Small intestine (tissue), 7 donors: ENCODE measurements around the gene SOX15. TPM values are rescaled to one million over a fixed set of nuclear protein-coding genes. Genes with fewer than 3 reads are reported as not detected.

Source experiments
- DNase-seq, 2 donors: peaks; one replicate each; pipeline versions ENCODE4 v3.0.0 to v3.0.0-alpha.2; 2013
- FAIRE-seq: peaks from 2 replicates; lab custom pipeline; 2012; peaks lifted over from hg19 to GRCh38; lab: Jason Lieb, UNC
- H3K27ac ChIP-seq, 3 donors: one replicate each; pipeline ENCODE4 v1.5.1; 2013; ENCODE audit warnings: low read length in 2 of 3, mild to moderate bottlenecking in 2 of 3, control low read depth in 1 of 3, inconsistent platforms in 1 of 3, low read depth in 1 of 3, moderate library complexity in 1 of 3
- H3K27me3 ChIP-seq, 3 donors: one replicate each; pipeline ENCODE4 v1.6.1; 2013; ENCODE audit warnings: low read length in 3 of 3, inconsistent platforms in 1 of 3; ENCODE audit not compliant: control insufficient read depth in 3 of 3, insufficient read depth in 3 of 3
- H3K36me3 ChIP-seq, 3 donors: one replicate each; pipeline ENCODE4 v1.6.1; 2013; ENCODE audit warnings: low read length in 3 of 3, inconsistent platforms in 1 of 3, low read depth in 1 of 3, mild to moderate bottlenecking in 1 of 3, moderate library complexity in 1 of 3; ENCODE audit not compliant: control insufficient read depth in 3 of 3, insufficient read depth in 2 of 3
- H3K4me1 ChIP-seq, 3 donors: one replicate each; pipeline ENCODE4 v1.6.1; 2013; ENCODE audit warnings: low read length in 2 of 3, inconsistent platforms in 1 of 3, low read depth in 1 of 3, mild to moderate bottlenecking in 1 of 3, moderate library complexity in 1 of 3; ENCODE audit not compliant: control insufficient read depth in 3 of 3, insufficient read depth in 2 of 3
- H3K4me3 ChIP-seq, 3 donors: one replicate each; pipeline ENCODE4 v1.5.1; 2013; ENCODE audit warnings: low read length in 3 of 3, control low read depth in 1 of 3, inconsistent platforms in 1 of 3, low read depth in 1 of 3, mild to moderate bottlenecking in 1 of 3, moderate library complexity in 1 of 3
- H3K9me3 ChIP-seq, 2 donors: one replicate each; pipeline ENCODE4 v1.6.1; 2013; ENCODE audit warnings: low read depth in 1 of 2, low read length in 1 of 2; ENCODE audit not compliant: control insufficient read depth in 2 of 2, insufficient read depth in 1 of 2
- WGBS, 3 donors: extraction: QIAGEN DNeasy Blood & Tissue Kit; methylation state at CpG; one replicate each; pipeline ENCODE4 v1.1.7; 2013; 5-methylcytosine and 5-hydroxymethylcytosine counted together
- polyA plus RNA-seq, 4 donors: library from polyadenylated mRNA; stranded (reverse) in 3 of 4; unstranded in 1 of 4; fragments of 200-250 nt in 3 of 4; fragments of 120-200 nt in 1 of 4; gene quantifications; one replicate each; pipeline versions ENCODE4 v1.2.1 to v1.2.3, GENCODE V29; 2013
- donor health status: healthy with polysubstance abuse.
- donor health status: control.
- donor health status: control.
- donor health status: Bipolar disorder and iron deficiency.
- donor health status: healthy.

Gene SOX15
- polyA plus RNA-seq, 4 donors = 1.2 to 1.3 TPM; not detected in 2

- no peaks in the 10 kb centered on the region for H3K27me3 ChIP-seq
- no peak overlapping the region for H3K27ac ChIP-seq
- peaks cover 0 to 13% (median 0%) of the 10 kb centered on the region in 3 donors for H3K4me1 ChIP-seq
- H3K36me3 ChIP-seq = peaks cover 26 to 92% (median 35%) of the 10 kb centered on the region in 3 donors
- no peak for FAIRE-seq
- DNase-seq = no peak
- 91 to 93% (median 92%) methylated on average over 23 of the region's 23 CpGs for WGBS, 3 donors
- no peaks in the 10 kb centered on the region for H3K9me3 ChIP-seq
- no peak overlapping the region for H3K4me3 ChIP-seq
Measured at GRCh38 chr17:7592422-7593021, 2.6 kb upstream of the SOX15 start.

- H3K27ac ChIP-seq = no peak overlapping the region
Measured at GRCh38 chr17:7591596-7591995, 1.7 kb upstream of the SOX15 start.

DNA sequence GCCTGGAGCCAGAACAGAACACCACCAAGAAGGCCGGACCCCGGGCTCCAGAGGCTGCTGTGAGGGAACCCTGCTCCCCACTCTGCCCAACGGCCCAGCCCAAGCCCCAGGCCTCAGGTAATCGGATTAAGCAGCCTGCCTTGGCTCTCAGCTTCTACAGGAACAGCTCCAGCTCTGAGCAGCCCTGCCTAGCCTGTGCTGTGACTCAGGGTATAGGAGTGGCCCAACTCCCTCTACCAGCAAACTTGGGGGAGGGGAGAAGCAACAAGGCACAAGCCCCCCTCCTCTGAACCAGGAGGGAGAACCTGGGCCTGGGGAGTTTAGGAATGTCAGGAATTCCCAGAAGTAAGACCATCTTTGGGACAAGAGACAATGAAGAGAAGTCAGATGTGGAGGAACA is 849 bp upstream of the SOX15 start:
- H3K27me3 ChIP-seq = no peaks in the 10 kb centered on the region
- DNase-seq = no peak
- WGBS, 3 donors = 81 to 93% (median 90%) methylated on average over 4 of the region's 4 CpGs
- H3K4me1 ChIP-seq = peaks cover 0 to 16% (median 0%) of the 10 kb centered on the region in 3 donors
- no peak overlapping the region for H3K4me3 ChIP-seq
- H3K27ac ChIP-seq = no peak overlapping the region
- H3K36me3 ChIP-seq = peaks cover 25 to 96% (median 36%) of the 10 kb centered on the region in 3 donors
- no peak for FAIRE-seq
- H3K9me3 ChIP-seq = no peaks in the 10 kb centered on the region

More at GRCh38 chr17:7591596-7591995, 1.7 kb upstream of the SOX15 start:
- Histone ChIP-seq H3K4me3 (no peak overlapping the region), H3K9me3 (no peaks in the 10 kb centered on the region), H3K4me1 (peaks cover 0 to 16% (median 0%) of the 10 kb centered on the region in 3 donors), H3K36me3 (peaks cover 26 to 96% (median 37%) of the 10 kb centered on the region in 3 donors), H3K27me3 (no peaks in the 10 kb centered on the region)
- WGBS, 3 donors = 88 to 89% (median 89%) methylated on average over 4 to 5 of the region's 5 CpGs
- DNase-seq = no peak
- FAIRE-seq = no peak

DNA sequence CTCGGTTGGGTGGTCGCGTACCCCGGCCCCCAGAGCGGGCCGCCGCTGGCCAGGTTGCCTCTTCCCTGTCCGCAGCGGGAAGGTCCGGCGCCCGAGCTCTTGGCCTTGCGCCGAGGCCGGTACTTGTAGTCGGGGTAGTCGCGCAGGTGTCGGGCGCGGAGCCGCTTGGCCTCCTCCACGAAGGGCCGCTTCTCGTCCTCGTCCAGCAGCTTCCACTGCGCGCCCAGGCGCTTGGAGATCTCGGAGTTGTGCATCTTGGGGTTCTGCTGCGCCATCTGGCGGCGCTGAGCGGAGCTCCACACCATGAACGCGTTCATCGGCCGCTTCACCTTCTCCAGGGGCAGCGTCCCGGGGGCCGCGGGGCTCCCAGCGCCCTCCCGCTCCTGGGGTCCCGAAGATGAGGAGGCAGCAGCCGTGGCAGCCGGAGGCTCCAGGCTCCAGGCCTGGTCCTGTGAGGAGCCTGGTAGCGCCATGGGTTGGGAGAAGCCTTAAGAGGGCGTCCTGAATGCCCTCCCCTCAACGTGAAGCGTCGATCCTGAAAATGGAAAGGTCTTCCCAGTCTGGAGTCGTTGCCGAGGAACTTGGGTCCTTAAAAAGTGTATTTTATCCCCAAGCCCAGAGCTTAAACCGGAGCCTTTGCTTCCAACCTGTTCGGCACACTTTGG is 558 bp downstream of the SOX15 start:
- Histone ChIP-seq H3K27me3 (no peaks in the 10 kb centered on the region), H3K4me3 (peak overlapping the region in 1 of 3 donors; percentile 39), H3K9me3 (no peaks in the 10 kb centered on the region), H3K27ac (peak overlapping the region in 1 of 3 donors; percentile 9), H3K4me1 (peaks cover 0 to 21% (median 3%) of the 10 kb centered on the region in 3 donors), H3K36me3 (peaks cover 18 to 89% (median 26%) of the 10 kb centered on the region in 3 donors)
- 24 to 34% (median 32%) methylated on average over 50 to 56 of the region's 56 CpGs for WGBS, 3 donors
- DNase-seq (peak; percentile 80 to 92), FAIRE-seq (no peak)

- DNase-seq (no peak), FAIRE-seq (no peak)
- no peaks in the 10 kb centered on the region for H3K9me3 ChIP-seq
- peaks cover 0 to 21% (median 3%) of the 10 kb centered on the region in 3 donors for H3K4me1 ChIP-seq
- WGBS, 3 donors = 72 to 89% (median 85%) methylated on average over 17 to 30 of the region's 30 CpGs
- peak overlapping the region in 1 of 3 donors; percentile 9 for H3K27ac ChIP-seq
- H3K4me3 ChIP-seq = peak overlapping the region in 1 of 3 donors; percentile 39
- no peaks in the 10 kb centered on the region for H3K27me3 ChIP-seq
- peaks cover 18 to 85% (median 22%) of the 10 kb centered on the region in 3 donors for H3K36me3 ChIP-seq
Measured at GRCh38 chr17:7588553-7589203, 1.2 kb downstream of the SOX15 start.

GRCh38 chr17:7587420-7588151 is 2.3 kb downstream of the SOX15 start:
- DNase-seq = no peak
- Histone ChIP-seq H3K9me3 (peaks cover 0 to 6% of the 10 kb centered on the region in 2 donors), H3K36me3 (peaks cover 11 to 80% (median 13%) of the 10 kb centered on the region in 3 donors), H3K4me3 (no peak overlapping the region), H3K4me1 (peaks cover 0 to 29% (median 9%) of the 10 kb centered on the region in 3 donors), H3K27me3 (no peaks in the 10 kb centered on the region), H3K27ac (no peak overlapping the region)
- 74 to 87% (median 85%) methylated on average over 11 to 12 of the region's 12 CpGs for WGBS, 3 donors
- no peak for FAIRE-seq

- no peak overlapping the region for H3K27ac ChIP-seq
- no peaks in the 10 kb centered on the region for H3K27me3 ChIP-seq
- peaks cover 0 to 35% (median 10%) of the 10 kb centered on the region in 3 donors for H3K4me1 ChIP-seq
- no peak overlapping the region for H3K4me3 ChIP-seq
- peaks cover 6 to 80% (median 7%) of the 10 kb centered on the region in 3 donors for H3K36me3 ChIP-seq
- WGBS, 3 donors = 37 to 67% (median 59%) methylated on average over 9 of the region's 9 CpGs
- DNase-seq (peak; percentile 65 to 82), FAIRE-seq (no peak)
- peaks cover 0 to 6% of the 10 kb centered on the region in 2 donors for H3K9me3 ChIP-seq
Measured at GRCh38 chr17:7586673-7587419, 3.0 kb downstream of the SOX15 start.
